ENCODE measurements around the gene OR5B3.
"Not testable (repeated sequence)": the region's sequence is repeated elsewhere in the genome, so short reads cannot be mapped to it uniquely, and the experiment has no call there.

OR5B3 gene

GRCh38 chr11:58406774-58407173 is at the start of gene OR5B3:
Gene OR5B3, minus strand, starts transcription at chr11:58406874. Its CDS starts 3,465 bp downstream, at chr11:58403409.
- DNase-seq: no peak

DNA sequence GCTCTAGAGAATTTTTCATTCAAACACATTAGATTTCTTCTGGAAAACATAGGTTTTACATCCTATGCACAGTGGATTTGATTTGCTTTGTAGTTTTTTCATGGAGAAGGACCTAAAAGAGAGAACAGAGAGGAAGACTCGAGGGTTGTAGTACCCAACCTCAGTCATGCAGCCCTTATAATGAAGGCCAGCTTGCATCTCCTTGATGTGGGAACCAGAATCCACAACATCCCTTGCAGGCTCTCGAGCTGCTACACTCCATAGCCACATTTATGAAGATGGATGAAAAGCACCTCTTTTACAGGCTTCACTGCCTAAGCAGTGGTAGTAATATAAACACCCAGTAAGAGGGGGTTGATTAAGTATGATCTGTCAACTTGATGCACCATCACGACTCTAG is 44.9 kb upstream of the OR5B3 start:
- DNase-seq: no peak

- no peak for DNase-seq
Observed at GRCh38 chr11:58446294-58446693, 39.6 kb upstream of the OR5B3 start.

- no peak for DNase-seq
Observed at GRCh38 chr11:58444300-58444699, 37.6 kb upstream of the OR5B3 start.

GRCh38 chr11:58442136-58442535 is 35.5 kb upstream of the OR5B3 start, which contains the start of gene OR5B12:
Gene OR5B12, minus strand, starts transcription at chr11:58442236. Its CDS starts 2,085 bp downstream, at chr11:58440151.
- no peak for DNase-seq

DNA sequence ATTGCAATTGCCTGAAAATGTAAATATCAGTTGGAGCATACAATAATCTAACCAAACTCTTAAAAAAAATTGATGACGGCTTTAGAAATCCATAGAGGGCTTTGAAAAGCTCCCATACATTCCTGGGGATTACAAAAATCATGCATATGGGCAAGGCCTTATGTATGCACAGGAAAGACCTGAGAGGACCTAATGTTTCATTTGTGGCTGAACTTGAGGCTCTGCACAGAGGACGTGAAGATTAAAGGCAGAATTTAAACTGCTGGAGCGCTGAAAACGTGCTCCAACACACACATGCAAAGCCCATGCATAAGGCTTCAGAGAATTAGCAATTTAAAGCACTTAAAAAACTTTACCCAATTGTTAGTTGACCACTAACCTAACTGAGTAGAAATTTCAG is 31.8 kb upstream of the OR5B3 start:
- no peak for DNase-seq

DNA sequence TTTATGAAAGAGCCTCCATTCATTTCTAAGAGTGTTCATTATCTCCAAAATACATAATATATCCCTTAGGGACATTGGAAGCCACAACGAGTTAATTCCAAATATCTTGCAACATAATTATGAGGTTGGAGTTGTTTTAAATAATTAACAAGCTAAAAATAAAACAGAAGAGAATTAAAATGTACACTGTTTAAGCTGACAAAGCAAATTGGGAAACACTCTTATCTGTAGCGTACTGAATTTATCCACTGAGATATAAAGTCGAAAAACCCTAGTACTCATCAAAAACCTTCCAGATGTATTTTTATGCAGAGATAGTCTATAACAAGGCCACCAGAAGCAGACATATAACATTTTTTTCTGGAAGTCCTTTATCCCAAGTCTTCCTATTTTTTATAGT is 27.5 kb upstream of the OR5B3 start:
- DNase-seq: no peak

DNA sequence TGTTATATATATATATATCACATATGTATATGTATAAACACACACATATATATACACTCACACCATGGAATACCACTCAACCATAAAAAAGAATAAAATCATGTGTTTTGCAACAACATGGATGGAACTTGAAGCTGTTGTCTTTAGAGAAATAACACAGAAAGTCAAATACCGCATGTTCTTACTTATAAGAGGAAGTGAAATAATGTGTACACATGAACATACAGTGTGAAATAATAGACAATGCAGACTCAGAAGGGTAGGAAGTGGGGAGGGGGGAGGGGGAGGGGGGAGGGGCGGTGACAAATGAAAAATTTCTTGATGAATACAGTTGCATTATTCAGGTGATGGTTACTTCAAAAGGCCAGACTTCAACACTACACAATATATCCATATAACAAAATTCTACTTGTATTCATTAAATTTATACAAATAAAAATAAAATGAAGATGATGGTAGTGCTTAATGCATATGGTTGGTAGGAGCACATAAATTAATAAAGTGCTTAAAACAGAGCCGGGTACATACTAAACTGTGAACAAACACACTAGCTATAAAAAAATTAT is 27.0 kb upstream of the OR5B3 start:
- no peak for DNase-seq

DNA sequence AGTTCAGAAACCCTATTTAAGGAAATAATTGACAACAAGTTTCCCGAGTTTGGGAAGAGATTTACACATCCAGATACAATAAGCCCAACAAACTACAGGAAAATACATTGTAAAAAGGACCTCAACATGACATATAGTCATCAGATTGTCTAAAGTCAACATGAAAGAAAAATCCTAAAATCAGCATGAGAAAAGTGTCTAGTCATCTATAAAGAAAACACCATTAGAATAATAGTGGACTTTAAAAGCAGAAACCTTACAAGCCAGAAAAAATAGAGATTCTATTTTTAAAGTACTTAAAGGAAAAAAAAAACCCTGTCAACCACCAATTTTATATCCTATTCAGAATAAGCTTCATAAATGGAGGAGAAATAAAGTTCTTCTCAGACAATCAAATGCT is 22.6 kb upstream of the OR5B3 start:
- no peak for DNase-seq

DNA sequence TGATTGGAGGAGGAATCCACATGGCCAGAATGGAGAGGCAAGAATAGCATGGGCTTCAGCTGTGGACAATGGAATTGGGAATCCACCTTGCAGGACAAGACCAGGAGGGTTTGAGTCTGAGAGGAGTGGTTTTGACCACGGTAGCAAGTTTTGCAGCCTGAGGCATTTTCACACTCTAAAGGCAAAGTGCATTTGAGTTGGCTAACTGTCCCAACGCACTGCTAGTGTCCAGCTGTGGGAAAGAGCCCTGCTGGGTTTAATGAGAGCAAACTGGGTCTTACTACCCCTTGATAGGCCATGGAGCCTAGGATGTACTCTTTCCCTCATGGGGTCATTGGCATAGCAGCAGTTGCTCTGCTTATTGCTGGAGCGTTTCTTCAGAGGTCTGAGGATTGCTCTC is 21.3 kb upstream of the OR5B3 start, which contains the start of gene OR5B2:
Gene OR5B2, minus strand, starts transcription at position 101 of the 400 bp plus-strand sequence. CDS start 4,860 bp downstream, outside the sequence.
- DNase-seq: no peak

- DNase-seq: not testable (repeated sequence)
Observed at GRCh38 chr11:58399622-58400021, 7.1 kb downstream of the OR5B3 start.

DNA sequence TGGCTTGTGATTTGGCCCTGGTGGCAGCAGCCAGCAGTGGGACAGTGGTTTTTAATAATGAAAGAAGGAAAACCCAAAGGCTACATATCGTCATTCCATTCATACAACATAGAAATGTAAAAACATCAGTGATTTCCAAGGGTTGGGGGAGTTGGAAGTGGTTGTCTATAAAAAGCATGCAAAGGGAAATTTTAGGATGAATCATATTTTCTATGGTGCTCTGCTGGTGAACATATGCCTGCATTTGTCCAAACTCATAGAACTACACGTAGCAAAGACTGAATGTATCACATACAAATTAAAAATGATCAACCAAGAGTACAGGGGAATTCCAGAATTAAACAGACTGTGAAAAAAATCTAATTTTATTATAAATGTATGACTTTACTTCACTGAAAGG is 11.1 kb downstream of the OR5B3 start:
- no peak for DNase-seq

DNA sequence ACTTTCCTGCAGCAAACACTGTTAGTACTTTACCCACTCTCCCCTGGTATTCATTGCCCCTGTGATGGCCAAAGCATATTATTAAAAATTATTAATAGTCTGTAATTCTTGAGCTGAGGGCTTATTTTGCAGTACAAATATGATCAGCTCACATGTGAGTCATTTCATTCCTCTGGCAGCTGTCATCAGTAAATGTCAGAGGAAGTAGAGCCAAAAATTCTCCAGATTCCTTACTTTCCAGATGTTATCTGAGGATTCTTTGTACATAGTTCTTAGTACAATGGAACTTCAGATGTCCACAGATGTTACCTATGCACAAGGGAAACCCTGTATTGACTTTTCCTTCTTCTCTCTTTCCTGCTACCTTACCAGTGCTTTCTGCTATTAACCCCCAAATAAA is 12.5 kb downstream of the OR5B3 start:
- no peak for DNase-seq

DNA sequence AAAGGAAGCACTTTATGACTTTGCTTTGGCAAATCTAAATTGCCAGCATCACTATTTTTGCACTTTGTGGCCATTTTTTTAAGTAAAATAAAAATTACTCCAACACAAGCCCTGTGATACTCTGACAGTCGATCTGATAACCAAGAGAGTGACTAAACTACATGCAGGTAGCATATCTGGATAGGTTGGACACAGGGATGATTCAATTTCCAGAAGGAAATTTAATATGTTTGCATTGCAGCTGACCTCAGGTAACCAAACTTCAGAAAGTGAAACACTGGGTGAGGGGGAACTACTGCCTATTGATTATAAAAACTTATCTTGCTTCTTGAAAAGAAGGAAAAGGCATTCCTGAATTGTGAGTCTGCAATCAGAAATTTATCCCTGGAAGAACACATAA is 13.9 kb downstream of the OR5B3 start:
- DNase-seq: no peak

- DNase-seq: no peak
Observed at GRCh38 chr11:58391879-58392278, 14.8 kb downstream of the OR5B3 start.

GRCh38 chr11:58390551-58391063 is 16.1 kb downstream of the OR5B3 start:
- no peak for DNase-seq

DNA sequence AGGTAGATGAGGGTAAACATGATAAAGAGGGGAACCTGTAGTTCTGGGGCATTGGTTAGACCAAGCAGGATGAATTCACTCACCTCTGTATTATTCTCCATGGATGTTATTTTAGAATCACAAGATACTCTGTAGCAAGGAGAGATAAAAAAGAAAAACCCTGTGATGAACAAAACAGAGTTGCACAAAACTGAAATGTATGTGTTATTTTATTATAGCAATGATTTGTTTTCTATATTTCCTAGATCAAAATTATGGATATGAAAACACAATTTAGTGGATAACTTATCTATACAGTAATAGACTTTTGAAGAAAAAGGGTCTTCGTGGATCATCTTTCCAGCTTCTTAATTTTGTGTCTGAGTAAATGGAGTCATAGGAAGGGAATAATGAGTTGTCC is 47.7 kb downstream of the OR5B3 start, which contains the start of gene OR5B17:
Gene OR5B17, minus strand, starts transcription at position 101 of the 400 bp plus-strand sequence. Its CDS starts 0 bp downstream, at position 101.
- DNase-seq: no peak

- no peak for DNase-seq
Observed at GRCh38 chr11:58354727-58355126, 51.9 kb downstream of the OR5B3 start.

Data from NCI-H1105 (cell line).